ENCODE measurements around the gene APBA1.
A peak's percentile ranks its signal among the peaks of the same experiment; 100 is the strongest.

Gene APBA1

DNA sequence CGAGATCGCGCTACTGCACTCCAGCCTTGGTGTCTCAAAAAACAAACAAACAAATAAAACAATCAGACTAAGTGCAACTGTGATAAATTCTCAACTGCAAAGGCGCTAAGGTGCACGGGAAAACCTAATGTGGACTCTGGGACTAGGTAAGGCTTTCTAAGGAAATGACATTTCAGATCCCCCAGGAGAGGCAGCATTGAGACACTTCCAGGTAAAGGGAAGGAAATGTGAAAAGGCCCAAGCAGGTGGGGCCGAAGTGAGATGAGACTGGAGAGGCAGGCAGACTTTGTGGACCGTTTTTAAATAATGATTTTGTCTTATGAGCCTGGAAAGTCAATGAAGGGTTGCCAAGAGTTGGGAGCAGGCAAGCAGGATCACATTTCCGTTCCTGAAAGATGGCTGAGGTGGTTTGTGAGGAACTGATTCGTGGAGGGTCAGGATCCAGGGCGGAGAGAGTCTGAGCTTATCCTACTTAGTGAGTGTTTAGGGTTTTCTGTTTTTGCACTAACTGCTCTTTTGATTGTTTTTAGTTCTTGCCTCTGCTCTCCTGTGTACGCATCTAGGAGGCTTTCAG lies 2.0 kb upstream of the APBA1 start:
- TF ChIP-seq ZNF274 (IDR thresholded peaks at IDR 0.05; ENCODE audit: low read depth, low read length) = no peak
- H3K4me3 ChIP-seq (ENCODE audit: low read length) = no peak overlapping the region

DNA sequence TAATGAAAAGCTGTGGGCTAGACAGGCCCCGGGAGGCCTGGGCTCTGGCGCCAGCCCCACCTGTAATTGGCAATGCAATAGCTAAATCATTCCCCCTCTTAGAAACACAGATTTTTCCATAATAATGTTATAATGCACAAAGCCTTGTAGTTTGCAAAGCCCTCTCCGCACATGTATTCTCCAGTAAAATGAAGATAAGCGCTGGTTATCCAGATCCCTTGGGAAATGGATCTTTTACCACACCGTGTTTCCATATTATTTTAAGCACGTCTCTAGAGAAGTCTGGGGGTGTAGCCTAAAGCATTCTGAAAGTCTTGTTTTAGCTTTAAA lies 1.1 kb upstream of the APBA1 start:
- H3K4me3 ChIP-seq (ENCODE audit: low read length) = no peak overlapping the region; the same call in 1 of the 2 replicates
- TF ChIP-seq ZNF274 (IDR thresholded peaks at IDR 0.05; ENCODE audit: low read depth, low read length) = no peak

DNA sequence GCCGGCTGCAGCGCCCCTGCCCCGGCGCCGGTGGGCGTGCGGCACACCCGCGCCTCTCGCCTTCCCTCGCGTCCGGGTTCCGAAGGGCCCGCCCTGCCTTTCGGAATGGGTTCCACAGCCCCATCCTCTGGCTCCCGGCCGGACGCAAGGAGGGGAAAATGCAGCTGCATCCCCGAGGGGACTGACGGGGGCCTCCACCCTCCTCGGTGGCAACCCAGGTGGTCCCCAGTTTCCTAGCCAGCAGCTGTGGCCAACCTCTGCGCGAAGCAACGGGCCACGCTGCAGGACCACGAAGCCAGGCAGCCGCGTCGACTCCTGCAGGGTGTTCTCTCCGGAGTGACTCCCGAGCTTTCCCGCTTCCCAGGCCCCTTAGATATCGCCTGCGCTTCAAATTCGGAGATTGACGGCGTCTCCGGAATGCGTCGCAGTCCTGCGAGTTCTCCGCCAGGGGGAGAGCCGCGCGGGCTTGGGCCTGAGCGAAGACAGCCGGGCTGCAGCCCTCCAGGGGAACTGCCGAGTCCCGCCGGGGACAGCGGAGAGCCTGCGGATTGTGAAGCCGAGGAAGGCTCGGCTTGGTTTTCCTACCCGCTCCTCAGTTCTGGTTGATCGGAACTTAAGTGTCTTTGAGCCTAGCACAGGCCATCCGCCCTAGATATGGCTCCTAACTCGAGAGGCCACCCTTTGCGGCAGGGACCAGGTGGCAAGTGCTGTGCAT lies 582 bp upstream of the APBA1 start:
- no peak for TF ChIP-seq ZNF274 (IDR thresholded peaks at IDR 0.05; ENCODE audit: low read depth, low read length)
- H3K4me3 ChIP-seq (ENCODE audit: low read length) = peak overlapping the region; percentile 59; the same call in 1 of the 2 replicates

DNA sequence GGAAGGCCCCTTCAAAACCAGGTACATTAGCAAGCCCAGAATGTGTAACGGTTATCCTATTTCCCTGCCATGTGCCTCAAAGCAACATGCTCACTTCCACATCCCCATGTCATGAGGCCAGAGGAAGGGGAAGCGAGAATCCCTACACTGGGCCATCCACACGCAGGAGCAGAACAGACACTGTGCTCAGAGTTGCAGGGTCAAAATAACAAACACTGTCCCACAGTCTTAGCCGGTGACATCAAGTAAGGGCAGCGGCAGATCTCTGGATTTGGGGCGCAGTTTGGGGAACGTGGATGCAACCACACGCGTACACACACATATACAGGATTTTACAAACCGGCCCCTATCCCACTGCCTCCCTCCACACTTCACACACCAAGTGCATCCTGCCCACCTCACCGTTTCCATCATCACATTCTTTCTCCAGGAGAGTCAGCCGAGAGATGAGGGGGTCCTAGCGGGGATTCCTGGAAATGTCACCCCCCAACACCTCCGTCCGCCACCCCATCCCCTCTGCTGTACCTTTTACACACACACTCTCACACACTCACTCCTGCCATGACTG lies 776 bp downstream of the APBA1 start:
- no peak for TF ChIP-seq ZNF274 (IDR thresholded peaks at IDR 0.05; ENCODE audit: low read depth, low read length)
- H3K4me3 ChIP-seq (ENCODE audit: low read length) = no peak overlapping the region; the same call in 1 of the 2 replicates

- H3K4me3 ChIP-seq (ENCODE audit: low read length) = no peak overlapping the region
- no peak for TF ChIP-seq ZNF274 (IDR thresholded peaks at IDR 0.05; ENCODE audit: low read depth, low read length)
These were observed 4.9 kb downstream of the APBA1 start for GRCh38 chr9:69667306-69667705.

- no peak for TF ChIP-seq ZNF274 (IDR thresholded peaks at IDR 0.05; ENCODE audit: low read depth, low read length)
- H3K4me3 ChIP-seq (ENCODE audit: low read length) = no peak overlapping the region
These were observed 11.9 kb downstream of the APBA1 start for GRCh38 chr9:69660304-69660703.

- TF ChIP-seq ZNF274 (IDR thresholded peaks at IDR 0.05; ENCODE audit: low read depth, low read length) = no peak
- H3K4me3 ChIP-seq (ENCODE audit: low read length) = no peak overlapping the region
These were observed 13.0 kb downstream of the APBA1 start for GRCh38 chr9:69658987-69659675.

DNA sequence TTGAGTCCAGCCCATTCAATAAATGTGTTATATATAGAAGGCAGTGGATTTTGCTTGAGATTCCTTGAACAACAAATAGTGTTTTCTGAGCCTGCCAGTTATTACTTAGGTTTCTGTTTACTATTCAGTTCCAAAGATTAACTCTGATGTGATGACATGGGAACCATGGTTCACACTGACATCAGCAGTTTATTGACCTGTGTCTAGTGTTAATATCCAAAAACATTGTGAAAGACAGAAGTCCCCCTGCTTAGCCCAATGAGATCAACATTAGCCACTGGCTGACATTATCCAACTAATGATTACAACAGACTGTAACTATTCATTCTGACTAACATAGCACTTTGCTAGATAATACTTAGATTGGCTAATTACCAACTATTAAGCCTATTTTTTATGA lies 14.9 kb downstream of the APBA1 start:
- H3K4me3 ChIP-seq (ENCODE audit: low read length) = no peak overlapping the region
- TF ChIP-seq ZNF274 (IDR thresholded peaks at IDR 0.05; ENCODE audit: low read depth, low read length) = no peak

DNA sequence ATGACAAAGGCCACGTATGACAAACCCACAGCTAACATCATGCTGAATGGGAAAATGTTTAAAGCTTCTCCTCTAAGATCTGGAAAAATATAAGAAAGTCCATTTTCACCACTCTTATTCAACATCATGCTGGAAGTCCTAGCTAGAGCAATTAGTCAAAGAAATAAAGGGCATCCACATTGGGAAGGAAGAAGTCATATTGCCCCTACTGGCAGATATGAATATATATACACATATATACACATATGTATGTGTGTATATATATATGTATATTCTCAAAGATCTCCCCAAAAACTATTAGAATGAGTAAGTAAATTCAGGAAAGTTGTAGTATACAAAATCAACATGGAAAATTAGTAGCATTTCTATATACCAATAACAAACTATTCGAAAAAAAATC lies 17.1 kb downstream of the APBA1 start:
- TF ChIP-seq ZNF274 (IDR thresholded peaks at IDR 0.05; ENCODE audit: low read depth, low read length) = no peak
- H3K4me3 ChIP-seq (ENCODE audit: low read length) = no peak overlapping the region

DNA sequence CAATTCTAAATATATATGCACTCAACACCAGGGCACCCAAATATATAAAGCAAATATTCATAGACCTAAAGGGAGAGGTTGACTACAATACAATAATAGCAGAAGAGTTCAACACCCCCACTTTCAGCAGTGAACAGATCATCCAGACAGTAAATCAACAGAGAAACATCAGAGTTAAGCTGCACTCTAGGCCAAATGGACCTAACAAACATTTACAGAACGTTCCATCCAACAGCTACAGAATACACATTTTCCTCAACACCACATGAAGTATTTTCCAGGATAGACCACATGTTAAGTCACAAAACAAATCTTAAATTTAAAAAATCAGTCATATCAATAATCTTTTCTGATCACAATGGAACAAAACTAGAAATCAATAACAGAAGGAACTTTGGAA lies 18.9 kb downstream of the APBA1 start:
- H3K4me3 ChIP-seq (ENCODE audit: low read length) = no peak overlapping the region
- TF ChIP-seq ZNF274 (IDR thresholded peaks at IDR 0.05; ENCODE audit: low read depth, low read length) = no peak

GRCh38 chr9:69649566-69650250 lies 22.5 kb downstream of the APBA1 start:
- H3K4me3 ChIP-seq (ENCODE audit: low read length) = no peak overlapping the region
- no peak for TF ChIP-seq ZNF274 (IDR thresholded peaks at IDR 0.05; ENCODE audit: low read depth, low read length)

GRCh38 chr9:69647804-69648203 lies 24.4 kb downstream of the APBA1 start:
- H3K4me3 ChIP-seq (ENCODE audit: low read length) = no peak overlapping the region
- no peak for TF ChIP-seq ZNF274 (IDR thresholded peaks at IDR 0.05; ENCODE audit: low read depth, low read length)

GRCh38 chr9:69646810-69647209 lies 25.4 kb downstream of the APBA1 start:
- no peak for TF ChIP-seq ZNF274 (IDR thresholded peaks at IDR 0.05; ENCODE audit: low read depth, low read length)
- H3K4me3 ChIP-seq (ENCODE audit: low read length) = no peak overlapping the region

DNA sequence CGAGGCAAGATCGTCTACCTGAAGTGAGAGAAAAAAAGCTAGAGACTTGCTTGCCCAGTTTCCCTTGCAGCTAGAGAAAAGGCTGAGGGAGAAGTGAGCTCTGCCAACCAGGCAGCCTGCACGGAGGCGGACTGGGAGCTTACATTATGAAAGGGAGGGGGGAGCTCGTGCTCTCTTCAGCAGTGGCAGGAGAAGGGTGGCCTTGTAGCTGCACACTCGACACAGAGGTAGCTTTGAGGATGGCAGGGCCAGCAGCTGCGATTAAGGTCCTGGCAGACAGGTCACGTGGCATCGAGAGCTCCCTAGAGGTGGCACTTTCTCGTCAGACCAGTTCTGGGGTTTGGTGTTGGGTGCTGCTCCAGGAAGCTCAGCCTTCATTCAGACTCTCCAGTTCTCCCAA lies 26.7 kb downstream of the APBA1 start:
- no peak overlapping the region for H3K4me3 ChIP-seq (ENCODE audit: low read length)
- TF ChIP-seq ZNF274 (IDR thresholded peaks at IDR 0.05; ENCODE audit: low read depth, low read length) = no peak

Data from GM08714 (cell line).